HG03103 (cell line): ENCODE results near the gene SULT2B1.

Source experiments
- ATAC-seq: cut with Tn5 transposase; IDR thresholded peaks from one replicate; pipeline ENCODE4 v1.9.1; 2021; ENCODE audit warnings: low read depth; ENCODE audit not compliant: unreplicated experiment

The SULT2B1 gene

GRCh38 chr19:48646001-48646721, 94.2 kb downstream of the SULT2B1 start, which contains the start of gene CA11:
TSS of gene CA11 (minus strand) at chr19:48646187. CDS start at chr19:48645632, 555 bp downstream.
- ATAC-seq = peak; percentile 82

GRCh38 chr19:48646722-48647216, 94.8 kb downstream of the SULT2B1 start:
- no peak for ATAC-seq

GRCh38 chr19:48648134-48648533, 96.2 kb downstream of the SULT2B1 start:
- ATAC-seq = no peak
